Dedifferentiated amniotic fluid mesenchymal stem cell (primary cell): ENCODE results near the gene GALNS.
"Not testable (repeated sequence)": the region's sequence is repeated elsewhere in the genome, so short reads cannot be mapped to it uniquely, and the experiment has no call there.

Source experiments
- DNase-seq: peaks from one replicate; pipeline ENCODE4 v3.0.0-alpha.2; 2016; ENCODE audit errors: extremely low spot score

GALNS gene, protein sequence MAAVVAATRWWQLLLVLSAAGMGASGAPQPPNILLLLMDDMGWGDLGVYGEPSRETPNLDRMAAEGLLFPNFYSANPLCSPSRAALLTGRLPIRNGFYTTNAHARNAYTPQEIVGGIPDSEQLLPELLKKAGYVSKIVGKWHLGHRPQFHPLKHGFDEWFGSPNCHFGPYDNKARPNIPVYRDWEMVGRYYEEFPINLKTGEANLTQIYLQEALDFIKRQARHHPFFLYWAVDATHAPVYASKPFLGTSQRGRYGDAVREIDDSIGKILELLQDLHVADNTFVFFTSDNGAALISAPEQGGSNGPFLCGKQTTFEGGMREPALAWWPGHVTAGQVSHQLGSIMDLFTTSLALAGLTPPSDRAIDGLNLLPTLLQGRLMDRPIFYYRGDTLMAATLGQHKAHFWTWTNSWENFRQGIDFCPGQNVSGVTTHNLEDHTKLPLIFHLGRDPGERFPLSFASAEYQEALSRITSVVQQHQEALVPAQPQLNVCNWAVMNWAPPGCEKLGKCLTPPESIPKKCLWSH

DNA sequence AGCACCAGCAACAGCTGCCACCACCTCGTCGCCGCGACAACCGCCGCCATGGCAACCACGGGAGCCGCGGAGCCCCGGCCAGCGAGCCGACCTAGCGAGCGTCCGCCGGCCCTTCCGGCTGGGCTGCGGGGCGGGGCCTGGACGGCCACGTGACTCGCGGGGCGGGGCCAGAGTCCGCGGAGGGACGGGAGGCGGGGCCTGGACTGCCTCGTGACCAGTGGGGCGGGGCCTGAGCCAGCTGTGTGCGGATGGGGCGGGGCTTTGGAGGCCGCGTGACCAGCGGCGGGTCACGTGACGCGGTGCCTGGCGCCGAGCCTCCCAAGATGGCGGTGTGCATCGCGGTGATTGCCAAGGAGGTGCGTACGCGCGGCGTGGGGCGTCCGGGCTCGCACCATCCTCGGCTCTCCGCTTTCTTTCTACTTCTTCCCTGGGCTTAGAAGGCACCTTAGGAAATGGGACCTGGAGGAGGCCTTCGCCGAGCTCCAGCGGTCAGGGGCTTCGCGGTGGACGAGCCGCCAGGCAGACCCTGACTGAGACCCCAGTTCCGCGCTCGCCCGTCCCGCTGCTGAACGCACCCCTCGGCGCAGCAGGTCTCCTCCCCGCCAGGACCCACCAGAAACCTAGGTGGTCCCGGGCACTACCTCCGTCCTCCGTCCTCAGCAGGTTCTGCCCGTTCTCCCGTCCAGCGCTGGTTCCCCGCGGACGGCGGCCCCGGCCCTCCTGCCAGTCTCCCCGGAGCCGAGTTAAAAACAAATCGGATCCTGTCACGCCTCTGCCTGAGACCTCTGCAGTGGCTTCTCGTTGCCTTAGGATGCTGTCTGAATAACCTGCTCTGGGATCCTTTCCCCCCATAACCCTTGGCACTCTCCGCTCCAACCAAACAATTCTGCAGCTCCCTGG is at the start of gene GALNS, which contains the start of gene TRAPPC2L:
Gene GALNS (minus strand): TSS at position 120 of the 900 bp plus-strand sequence. CDS start 70 bp downstream, at position 50.
Gene TRAPPC2L (plus strand): TSS at position 300 of the 900 bp plus-strand sequence. CDS start 24 bp downstream, at position 324.
- DNase-seq, result peak; percentile 96

DNA sequence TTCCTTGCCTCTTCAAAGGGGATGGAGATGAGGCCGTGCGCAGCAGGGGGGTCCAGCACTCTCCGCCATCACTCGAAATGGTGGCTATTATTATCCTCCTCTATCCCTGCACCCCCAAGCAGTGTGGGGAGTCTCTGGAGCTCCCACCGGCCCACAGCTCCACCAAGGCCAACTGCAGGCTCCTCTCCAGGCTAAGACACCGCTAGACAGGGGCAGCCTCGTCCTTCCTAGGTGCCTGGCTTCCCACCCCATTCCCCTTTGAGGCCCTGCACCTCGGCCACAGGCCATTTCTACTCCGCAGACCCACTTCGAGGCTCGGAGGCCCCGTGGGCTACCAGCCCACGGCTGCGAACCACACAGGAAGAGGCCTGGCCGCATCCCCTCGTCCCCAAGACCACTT is 49.3 kb upstream of the GALNS start:
- no peak for DNase-seq

DNA sequence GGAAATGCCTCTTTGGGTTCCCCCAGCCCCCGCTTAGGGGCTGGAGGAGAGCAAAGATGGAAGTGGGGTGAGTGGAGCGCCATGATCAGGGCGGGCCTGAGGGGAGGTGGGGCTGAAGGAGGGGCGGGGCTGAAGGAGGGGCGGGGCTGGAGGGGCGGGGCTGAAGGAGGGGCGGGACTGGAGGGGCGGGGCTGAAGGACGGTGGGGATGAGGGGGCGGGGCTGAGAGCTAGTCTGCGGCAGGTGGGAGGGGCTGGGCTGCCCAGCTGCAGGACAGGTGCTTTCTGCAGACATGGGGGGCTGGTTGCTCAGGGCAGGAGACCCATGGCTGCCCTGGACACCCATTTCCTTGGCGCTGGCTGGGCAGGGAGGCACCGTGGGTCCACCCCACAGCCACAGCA is 48.8 kb upstream of the GALNS start:
- DNase-seq, result no peak

DNA sequence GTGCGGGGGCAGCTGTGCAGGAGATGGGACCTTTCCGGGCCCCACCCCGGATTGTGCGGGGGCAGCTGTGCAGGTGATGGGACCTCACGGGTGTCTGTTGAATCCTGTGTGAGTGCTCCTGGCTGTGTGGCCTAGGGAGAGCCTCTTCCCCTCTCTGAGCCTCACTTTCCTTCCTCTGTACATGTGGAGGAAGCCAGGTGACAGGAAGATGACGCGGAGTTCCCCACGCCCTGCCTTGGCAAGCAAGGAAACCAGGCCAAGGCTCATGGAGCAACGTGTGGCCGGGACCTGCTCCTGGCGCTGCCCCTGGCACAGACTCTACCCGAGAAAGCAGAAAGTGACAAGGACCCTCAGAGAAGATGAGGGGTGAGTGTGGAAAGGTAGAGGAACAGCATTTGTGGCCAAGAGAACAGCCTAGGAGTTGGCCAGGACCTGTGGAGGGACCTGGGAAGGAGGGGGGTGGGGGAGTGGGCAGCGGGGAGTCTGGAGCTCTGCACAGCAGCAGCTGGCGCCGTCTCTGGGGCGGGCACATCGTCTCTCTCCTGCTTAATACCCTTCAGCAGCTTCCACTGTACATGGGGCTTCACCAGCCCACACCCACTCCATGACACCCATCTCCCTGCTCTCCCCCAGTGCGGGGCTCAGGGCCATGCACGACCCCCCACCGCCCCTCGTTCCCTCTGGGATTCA is 48.1 kb upstream of the GALNS start:
- DNase-seq, result no peak

DNA sequence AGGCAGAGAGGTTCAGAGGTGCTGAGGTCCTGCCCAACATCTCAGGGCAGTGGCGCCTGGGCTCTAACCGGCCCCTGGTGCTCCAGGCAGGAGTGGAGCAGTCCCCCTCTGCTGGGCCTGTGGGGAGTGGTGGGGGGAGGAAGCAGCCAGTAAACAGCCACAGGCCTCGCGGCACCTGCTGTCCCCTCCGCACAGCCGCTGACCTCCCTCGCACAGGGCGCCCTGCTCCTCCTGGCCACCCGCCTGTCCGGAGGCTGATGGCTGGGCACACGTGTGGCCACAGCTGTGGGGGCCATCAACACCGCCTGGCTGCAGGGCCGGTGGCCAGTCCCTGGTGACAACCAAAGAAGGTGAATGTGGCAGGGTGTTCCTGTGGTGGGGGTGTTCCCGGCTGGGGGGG is 46.5 kb upstream of the GALNS start:
- no peak for DNase-seq

DNA sequence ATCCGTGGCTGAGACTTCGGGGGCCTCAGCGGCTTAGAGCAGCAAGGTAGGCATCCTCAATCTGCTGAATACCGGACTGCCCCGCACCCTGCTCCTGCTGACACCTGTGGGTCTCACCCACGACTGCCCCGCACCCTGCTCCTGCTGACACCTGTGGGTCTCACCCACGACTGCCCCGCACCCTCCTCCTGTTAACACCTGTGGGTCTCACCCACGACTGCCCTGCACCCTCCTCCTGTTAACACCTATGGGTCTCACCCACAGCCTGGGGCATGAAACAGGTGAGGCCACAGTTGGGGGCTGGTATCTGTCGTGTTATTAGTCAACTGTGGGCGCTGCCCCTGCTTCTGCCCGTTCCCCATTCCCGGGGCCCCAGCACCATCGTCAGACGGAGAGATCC is 46.0 kb upstream of the GALNS start:
- no peak for DNase-seq

DNA sequence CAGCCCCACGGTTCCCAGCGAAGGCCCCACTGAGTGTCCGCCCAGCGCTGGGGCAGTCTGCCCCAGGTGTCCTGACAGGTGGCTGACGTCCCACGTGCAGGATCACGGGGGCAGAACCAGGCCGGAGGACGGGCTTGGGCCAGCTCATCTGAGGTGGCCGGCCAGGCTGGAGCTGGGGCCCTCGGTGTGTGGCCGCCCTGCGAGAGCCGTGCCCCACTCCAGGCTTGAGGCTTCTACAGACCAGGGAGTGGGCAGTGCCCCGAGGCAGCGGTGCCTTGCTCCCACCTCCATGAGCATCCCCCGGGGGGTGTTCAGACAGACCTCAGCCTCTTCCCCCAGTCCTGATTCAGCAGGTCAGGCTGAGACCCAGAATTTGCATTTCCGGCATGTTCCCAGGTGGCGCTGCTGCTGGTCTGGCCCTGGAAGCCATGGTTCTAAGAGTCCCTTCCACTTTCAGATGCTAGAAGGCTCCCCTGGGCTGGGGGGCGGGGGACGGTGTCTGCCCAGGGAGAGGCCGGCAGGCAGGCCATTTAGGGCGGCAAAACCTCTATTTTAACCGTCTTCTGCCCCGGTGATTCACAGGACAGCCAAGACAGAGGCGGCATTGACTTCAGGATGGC is 45.1 kb upstream of the GALNS start:
- no peak for DNase-seq

DNA sequence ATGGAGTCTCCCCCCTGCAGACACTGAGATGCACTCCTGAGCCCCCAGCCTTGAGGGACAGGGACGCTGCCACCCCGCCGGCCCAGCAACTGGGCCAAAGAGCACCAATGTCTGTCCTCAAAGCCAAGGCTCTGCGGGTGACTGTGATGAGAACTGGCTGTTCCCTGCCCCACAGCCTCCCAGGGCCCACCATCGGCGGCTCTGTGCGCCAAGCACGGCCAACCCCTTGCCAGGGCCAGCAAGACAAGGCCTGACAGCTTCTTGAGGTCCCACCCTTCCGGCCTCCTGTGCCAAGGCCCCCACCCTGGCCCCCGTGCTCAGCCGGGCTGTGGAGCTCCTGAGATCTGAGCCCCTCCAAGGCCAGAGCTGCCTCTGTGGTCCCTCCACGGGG is 43.9 kb upstream of the GALNS start:
- DNase-seq, result no peak

DNA sequence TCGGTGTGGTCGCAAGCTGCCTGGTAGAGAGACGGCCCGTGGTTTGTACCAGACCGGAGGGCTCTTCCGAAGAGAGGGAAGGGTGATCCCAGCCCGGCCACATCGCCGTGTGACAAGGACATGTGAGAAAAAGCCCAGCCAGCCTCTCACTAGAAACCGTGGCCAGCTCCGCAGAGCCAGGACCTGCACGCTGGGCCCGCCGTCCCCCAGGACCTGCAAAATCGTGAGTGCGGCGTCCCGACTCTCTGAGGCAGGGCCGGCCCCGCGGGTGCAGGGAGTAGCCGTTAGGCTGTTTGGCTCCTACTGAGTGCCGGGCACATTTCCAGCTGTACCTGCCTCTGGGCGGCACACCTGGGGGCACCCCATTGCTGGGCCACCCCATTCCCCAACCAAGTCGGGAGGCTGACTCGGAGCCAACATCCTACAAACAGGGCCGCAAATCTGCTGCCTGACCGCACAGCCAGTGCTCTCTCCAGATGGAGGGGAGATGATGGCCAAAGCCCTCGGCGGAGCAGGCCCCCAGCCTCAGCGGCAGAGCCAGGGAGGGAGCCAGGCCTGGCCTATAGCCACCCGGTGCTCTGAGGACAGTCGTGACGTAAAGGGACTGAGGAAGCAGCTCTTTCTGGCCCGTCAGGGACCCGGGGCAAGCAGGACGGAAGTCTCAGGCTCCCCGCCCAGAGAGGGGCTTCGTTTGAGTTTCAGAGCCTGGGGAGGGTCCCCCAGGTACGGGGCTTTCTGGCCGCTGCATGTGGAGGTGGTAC is 43.3 kb upstream of the GALNS start:
- no peak for DNase-seq

DNA sequence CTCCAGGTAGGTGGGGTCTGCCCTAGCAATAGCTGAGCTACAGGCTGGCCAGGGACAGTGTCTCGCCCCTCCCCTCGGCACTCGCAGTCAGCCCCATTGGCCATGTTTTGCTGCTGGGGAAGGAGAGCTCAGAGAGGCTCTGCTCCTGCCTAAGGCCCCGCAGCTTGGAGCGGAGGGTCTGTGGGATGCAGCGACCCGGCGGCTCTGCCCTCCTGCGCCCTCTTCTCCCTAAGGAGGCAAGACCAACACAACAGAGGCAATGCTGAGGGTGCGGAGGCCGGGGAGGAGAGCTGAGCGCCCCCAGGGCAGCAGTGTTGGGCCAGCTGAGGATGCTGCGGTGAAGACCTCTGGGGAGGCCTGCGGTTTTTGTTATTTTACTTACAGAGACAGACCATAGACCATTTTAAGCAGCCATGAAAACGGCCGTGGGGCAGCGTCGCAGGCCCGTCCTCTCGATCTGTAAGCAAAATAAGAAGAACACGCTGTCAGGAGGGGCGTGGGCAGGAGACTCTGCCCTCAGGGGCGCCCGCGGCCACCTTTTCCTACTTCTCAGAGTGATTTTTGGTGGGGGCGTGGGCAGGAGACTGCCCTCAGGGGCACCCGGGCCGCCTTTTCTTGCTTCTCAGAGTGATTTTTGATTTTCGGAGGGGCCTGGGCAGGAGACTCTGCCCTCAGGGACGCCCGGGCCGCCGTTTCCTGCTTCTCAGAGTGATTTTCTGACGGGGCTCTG is 41.1 kb upstream of the GALNS start:
- no peak for DNase-seq

DNA sequence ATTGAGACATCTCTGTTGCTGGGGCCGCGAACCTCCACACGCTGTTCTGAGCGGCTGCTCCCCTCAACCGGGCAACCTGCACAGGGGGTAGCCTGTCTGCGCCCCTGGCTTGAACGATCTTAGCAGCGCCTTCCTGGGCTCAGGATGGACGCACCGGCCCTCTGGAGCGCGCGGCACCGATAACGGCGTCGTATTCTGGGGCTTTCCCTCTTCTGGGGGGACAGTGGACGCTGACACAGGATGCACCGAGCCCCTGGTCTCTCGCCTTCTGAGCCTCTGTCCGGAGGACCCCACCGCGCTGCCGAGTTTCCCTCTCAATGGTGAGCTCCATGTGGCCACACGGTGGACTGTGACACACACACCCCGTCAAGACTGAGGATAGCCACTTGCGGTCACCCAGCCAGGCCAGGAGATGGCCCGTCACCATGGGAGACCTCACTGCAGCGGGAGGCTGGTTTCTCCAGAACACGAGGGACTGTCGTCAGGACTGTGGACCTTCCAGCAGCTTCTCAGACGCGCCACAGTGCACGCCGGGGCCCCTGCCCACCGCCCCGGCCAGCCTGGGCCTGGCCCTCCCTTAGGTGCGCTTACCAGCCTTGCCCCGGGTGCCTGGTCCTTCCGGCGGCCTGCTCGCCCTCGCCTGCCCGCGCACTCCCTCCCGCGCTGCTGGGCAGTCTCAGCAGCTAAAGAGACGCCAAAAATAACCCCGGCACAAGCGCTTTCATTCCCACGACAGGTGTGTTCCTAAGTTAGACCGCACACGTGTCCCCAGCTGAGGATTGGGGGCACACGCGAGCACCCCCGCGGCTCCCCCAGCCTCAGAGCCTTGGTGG is 39.7 kb upstream of the GALNS start:
- no peak for DNase-seq

DNA sequence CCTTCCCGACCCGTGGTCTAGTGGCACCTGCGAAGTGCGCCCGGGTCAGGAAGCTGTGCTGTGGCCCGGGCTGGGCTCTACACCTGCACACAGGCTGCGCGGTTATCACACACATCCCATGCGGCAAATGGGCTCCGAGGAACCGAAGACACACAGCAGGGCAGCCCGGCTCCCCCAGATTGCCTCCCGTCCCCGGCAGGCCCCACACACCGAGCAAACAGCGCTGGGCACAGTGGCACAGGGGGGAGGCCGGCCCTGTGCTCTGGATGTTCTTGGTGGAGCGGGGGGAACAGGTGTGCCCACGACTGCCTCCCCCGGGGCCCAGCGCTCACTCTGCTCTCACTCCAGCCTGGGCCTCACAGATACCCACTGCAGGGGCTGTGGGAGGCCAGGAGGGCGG is 38.6 kb upstream of the GALNS start:
- DNase-seq, result no peak

DNA sequence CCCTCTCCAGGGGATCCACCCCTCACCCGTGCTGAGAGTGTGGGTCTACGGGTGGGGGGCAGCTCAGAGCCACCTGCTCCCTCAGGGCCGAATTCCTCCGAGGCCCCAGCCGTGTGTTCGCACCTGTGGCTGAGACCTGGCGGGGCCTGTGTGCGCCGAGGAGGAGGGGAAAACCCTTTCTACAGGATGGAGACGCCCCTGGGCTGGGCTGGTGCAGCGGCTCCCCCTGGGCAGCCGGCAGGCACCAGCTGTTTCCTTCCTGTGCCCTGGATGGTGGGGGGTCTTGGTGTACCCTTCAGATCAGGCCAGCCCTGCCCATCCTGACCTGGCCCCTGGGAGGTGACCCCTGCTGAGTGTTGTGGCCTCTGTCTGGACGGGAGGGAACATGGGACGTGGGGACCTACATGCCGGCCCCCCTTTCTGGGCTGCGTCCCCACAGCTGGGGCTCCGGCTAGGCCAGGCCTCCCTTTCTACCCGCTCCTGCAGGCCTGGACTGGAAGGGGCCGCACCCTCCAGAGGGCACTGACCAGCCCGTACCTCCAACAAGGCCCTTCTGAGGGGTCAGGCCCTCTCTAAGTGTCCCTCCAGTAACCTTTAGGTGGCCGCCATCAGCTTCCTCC is 38.0 kb upstream of the GALNS start:
- no peak for DNase-seq

DNA sequence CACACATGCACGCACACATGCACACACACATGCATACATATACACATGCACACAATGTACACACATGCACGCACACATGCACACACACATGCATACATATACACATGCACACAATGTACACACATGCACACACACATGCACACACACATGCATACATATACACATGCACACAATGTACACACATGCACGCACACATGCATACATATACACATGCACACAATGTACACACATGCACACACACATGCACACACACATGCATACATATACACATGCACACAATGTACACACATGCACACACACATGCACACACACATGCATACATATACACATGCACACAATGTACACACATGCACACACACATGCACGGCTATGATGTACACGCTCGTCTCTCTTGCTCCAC is 37.5 kb upstream of the GALNS start:
- DNase-seq, result not testable (repeated sequence)

DNA sequence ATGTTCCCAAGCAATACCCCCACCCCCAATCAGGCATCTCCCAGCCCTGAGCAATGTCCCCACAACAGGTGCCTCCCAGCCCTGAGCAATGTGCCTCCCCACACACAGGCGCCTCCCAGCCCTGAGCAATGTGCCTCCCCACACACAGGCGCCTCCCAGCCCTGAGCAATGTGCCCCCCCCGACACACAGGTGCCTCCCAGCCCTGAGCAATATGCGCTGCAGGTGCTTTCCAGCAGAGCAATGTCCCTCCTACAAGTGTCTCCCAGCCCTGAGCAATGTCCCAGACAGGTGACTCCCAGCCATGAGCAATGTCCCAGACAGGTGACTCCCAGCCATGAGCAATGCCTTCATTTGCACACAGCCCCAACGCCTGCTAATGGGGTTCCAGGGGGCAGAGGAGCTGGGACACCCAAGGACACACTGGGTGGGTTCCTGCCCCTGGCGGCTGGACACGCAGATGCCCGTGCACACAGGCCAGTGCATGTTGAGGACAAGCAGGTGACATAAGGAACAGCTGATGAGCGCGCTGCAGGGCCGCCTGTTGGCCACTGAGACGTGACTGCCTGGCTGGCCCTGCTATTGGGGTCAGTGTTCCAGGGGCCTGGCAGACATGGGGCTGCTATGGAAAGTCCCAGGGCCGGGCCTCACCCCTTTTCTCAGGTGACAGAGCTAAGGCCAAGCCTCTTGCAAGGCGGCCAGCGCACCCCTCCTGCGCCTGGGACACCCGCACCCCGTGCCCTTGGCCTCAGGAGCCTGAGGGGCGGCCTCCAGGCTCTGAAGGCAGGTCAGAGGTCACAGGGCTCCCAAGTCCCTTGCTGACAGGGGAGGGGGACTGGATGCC is 36.6 kb upstream of the GALNS start:
- DNase-seq, result no peak

DNA sequence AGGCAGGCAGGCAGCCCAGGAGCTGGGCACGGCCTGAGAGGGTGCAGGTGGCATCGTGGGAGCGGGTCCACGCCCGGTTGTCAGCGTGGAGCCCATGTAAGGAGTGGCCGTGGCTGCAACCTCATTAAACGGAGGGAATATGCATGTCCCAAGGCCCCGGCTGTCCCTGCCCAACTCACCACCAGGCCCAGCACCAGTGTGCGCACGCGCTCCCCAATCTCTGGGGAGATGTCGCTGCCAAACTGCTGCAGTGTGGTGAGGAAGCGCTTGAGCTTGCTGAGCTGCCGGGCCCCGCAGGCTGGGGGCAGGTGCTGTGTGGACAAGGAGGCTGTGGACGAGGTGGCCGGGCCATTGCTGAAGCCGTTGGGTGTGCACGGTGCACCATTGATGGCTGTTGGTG is 35.3 kb upstream of the GALNS start:
- no peak for DNase-seq

DNA sequence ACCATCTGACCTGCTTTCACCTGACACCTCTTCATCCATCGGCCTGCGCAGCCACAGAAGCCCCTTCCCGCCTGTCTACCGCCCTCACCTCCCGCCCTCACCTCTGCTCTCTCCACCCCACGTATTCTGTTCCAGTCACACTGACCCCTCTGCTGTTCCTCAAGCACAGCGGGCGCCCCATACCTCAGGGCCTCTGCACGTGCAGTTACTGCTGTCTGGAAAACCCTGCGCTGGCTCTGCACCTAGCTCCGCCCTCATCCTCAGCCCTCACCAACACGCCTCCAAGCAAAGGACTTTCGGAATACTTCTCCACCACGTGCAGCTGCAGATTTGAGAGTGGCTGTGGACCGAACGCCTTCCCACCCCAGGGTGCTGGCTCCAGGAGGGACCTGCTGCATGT is 34.3 kb upstream of the GALNS start:
- DNase-seq, result no peak
